ENCODE data around the gene TUFT1. TPM values are rescaled to one million over a fixed set of nuclear protein-coding genes. Genes with fewer than 3 reads are reported as not detected.

The TUFT1 gene
- total RNA-seq, 1 experiment from 2014 or later: 12.3 TPM

DNA sequence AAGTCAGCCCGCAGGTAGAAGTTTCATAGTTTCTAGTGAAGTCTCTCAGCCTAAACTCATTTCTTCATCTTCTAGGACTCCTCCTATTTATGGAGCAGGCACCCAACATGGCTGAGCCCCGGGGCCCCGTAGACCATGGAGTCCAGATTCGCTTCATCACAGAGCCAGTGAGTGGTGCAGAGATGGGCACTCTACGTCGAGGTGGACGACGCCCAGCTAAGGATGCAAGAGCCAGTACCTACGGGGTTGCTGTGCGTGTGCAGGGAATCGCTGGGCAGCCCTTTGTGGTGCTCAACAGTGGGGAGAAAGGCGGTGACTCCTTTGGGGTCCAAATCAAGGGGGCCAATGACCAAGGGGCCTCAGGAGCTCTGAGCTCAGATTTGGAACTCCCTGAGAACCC is 21.7 kb upstream of the TUFT1 start:
- H3K79me2 ChIP-seq (ENCODE audit: insufficient read depth, low read length): peaks cover 22% of the 10 kb centered on the region
- intact Hi-C loops (cut with micrococcal nuclease): no loop called here
- peaks cover 36 to 39% of the 10 kb centered on the region in 2 experiments for H3K4me1 ChIP-seq (ENCODE audit: control insufficient read depth in 1 of 2, insufficient read depth in 2 of 2, low read length in 2 of 2)
- no peak overlapping the region for H3K4me2 ChIP-seq (ENCODE audit: low read length)
- RAD21 ChIA-PET (ENCODE audit: low non-redundant PET in 1 of 2, low total read pairs in 2 of 2, uncharacterized antibody in 2 of 2, unreplicated experiment in 2 of 2): no interaction called here
- POLR2A ChIA-PET: interaction anchor here (2.0 kb wide), 1 partner anchor 22 kb away, joined by 5 read pairs; the partner anchor contains the start of gene TUFT1
- no peak overlapping the region for H3K27ac ChIP-seq (ENCODE audit: low read depth, low read length)
- no peak for TF ChIP-seq CEBPB (IDR thresholded peaks at IDR 0.05; ENCODE audit: low read depth)
- no peak for TF ChIP-seq RAD21 (IDR thresholded peaks at IDR 0.05; ENCODE audit: low read depth)
- TF ChIP-seq JUND (IDR thresholded peaks at IDR 0.05): no peak
- TF ChIP-seq YY1 (IDR thresholded peaks at IDR 0.05; ENCODE audit: extremely low read depth, insufficient replicate concordance, low read depth, low read length): no peak
- TF ChIP-seq, protein P1, sequence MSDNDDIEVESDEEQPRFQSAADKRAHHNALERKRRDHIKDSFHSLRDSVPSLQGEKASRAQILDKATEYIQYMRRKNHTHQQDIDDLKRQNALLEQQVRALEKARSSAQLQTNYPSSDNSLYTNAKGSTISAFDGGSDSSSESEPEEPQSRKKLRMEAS (IDR thresholded peaks at IDR 0.05): no peak
- TF ChIP-seq CBX3 (IDR thresholded peaks at IDR 0.05; ENCODE audit: low read depth): no peak
- TF ChIP-seq ZNF274 (IDR thresholded peaks at IDR 0.05; ENCODE audit: low read depth, low read length): no peak
- TF ChIP-seq ZFX (IDR thresholded peaks at IDR 0.05): no peak
- CTCF ChIA-PET: no interaction called here
- H4K20me1 ChIP-seq (ENCODE audit: insufficient read depth): no peaks in the 10 kb centered on the region
- no peak for ATAC-seq
- H3K36me3 ChIP-seq (ENCODE audit: control insufficient read depth in 1 of 2, insufficient read depth in 2 of 2, low read length in 2 of 2): peaks cover 11 to 25% of the 10 kb centered on the region in 2 experiments; a peak in 3 of 4 replicates
- no TSS peak for BruUV-seq (replicated peaks)
- H3K9me2 ChIP-seq (ENCODE audit: insufficient read depth): no peaks in the 10 kb centered on the region
- H3K27me3 ChIP-seq (ENCODE audit: insufficient read depth, low read length): no peaks in the 10 kb centered on the region
- H3K4me3 ChIP-seq (replicated peaks in 1 of 2; ENCODE audit: low read depth in 1 of 2, low read length in 2 of 2): no peak overlapping the region
- no peak overlapping the region for H3K9ac ChIP-seq (ENCODE audit: low read length)
- no peaks in the 10 kb centered on the region for H3K9me3 ChIP-seq (ENCODE audit: control insufficient read depth in 1 of 2, insufficient read depth in 1 of 2, low read depth in 1 of 2, low read length in 2 of 2)
- no peak for DNase-seq (ENCODE audit: low read depth, low spot score)
- no peak overlapping the region for H2AFZ ChIP-seq (ENCODE audit: low read depth, low read length, poor library complexity, severe bottlenecking)

DNA sequence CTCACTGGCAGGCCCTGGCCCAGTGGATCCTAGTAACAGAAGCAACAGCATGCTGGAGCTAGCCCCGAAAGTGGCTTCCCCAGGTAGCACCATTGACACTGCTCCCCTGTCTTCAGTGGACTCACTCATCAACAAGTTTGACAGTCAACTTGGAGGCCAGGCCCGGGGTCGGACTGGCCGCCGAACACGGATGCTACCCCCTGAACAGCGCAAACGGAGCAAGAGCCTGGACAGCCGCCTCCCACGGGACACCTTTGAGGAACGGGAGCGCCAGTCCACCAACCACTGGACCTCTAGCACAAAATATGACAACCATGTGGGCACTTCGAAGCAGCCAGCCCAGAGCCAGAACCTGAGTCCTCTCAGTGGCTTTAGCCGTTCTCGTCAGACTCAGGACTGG is 21.2 kb upstream of the TUFT1 start:
- Histone ChIP-seq H3K4me3 (replicated peaks in 1 of 2; ENCODE audit: low read depth in 1 of 2, low read length in 2 of 2) (no peak overlapping the region), H3K79me2 (ENCODE audit: insufficient read depth, low read length) (peaks cover 19% of the 10 kb centered on the region), H3K9me3 (ENCODE audit: control insufficient read depth in 1 of 2, insufficient read depth in 1 of 2, low read depth in 1 of 2, low read length in 2 of 2) (no peaks in the 10 kb centered on the region), H3K27ac (ENCODE audit: low read depth, low read length) (no peak overlapping the region), H4K20me1 (ENCODE audit: insufficient read depth) (no peaks in the 10 kb centered on the region), H3K9me2 (ENCODE audit: insufficient read depth) (no peaks in the 10 kb centered on the region), H3K4me1 (ENCODE audit: control insufficient read depth in 1 of 2, insufficient read depth in 2 of 2, low read length in 2 of 2) (peaks cover 31 to 34% of the 10 kb centered on the region in 2 experiments), H3K36me3 (ENCODE audit: control insufficient read depth in 1 of 2, insufficient read depth in 2 of 2, low read length in 2 of 2) (peaks cover 11 to 25% of the 10 kb centered on the region in 2 experiments; a peak in 3 of 4 replicates), H3K27me3 (ENCODE audit: insufficient read depth, low read length) (no peaks in the 10 kb centered on the region), H3K9ac (ENCODE audit: low read length) (no peak overlapping the region), H2AFZ (ENCODE audit: low read depth, low read length, poor library complexity, severe bottlenecking) (no peak overlapping the region), H3K4me2 (ENCODE audit: low read length) (no peak overlapping the region)
- TF ChIP-seq TCF7L2 (IDR thresholded peaks at IDR 0.05; ENCODE audit: borderline replicate concordance, extremely low read depth, insufficient read depth, insufficient read length): no peak
- no peak for TF ChIP-seq JUND (IDR thresholded peaks at IDR 0.05)
- TF ChIP-seq RAD21 (IDR thresholded peaks at IDR 0.05; ENCODE audit: low read depth): no peak
- TF ChIP-seq FOSL1 (IDR thresholded peaks at IDR 0.05; ENCODE audit: low read depth): no peak
- no peak for TF ChIP-seq EZH2 (IDR thresholded peaks at IDR 0.05)
- TF ChIP-seq CEBPB (IDR thresholded peaks at IDR 0.05; ENCODE audit: low read depth): no peak
- TF ChIP-seq CBX3 (IDR thresholded peaks at IDR 0.05; ENCODE audit: low read depth): no peak
- intact Hi-C loops (cut with micrococcal nuclease): no loop called here
- no peak for DNase-seq (ENCODE audit: low read depth, low spot score)
- ATAC-seq: no peak
- BruUV-seq (replicated peaks): no TSS peak
- CTCF ChIA-PET: no interaction called here
- RAD21 ChIA-PET (ENCODE audit: low non-redundant PET in 1 of 2, low total read pairs in 2 of 2, uncharacterized antibody in 2 of 2, unreplicated experiment in 2 of 2): no interaction called here
- POLR2A ChIA-PET: no interaction called here
